ENCODE measurements around the gene MYO7B. TPM values are rescaled to one million over a fixed set of nuclear protein-coding genes. Genes with fewer than 3 reads are reported as not detected.

MYO7B gene
- total and polyA plus RNA-seq, 9 of the 15 experiments (the other 6 are each of a cell fraction or from before 2014, with no cell fraction given) = 0.08 TPM; not detected in 8

- Histone ChIP-seq H3K9ac (ENCODE audit: insufficient read depth in 1 of 2, low read depth in 2 of 2, low read length in 2 of 2) (no peak overlapping the region), H3K36me3 (ENCODE audit: control insufficient read depth, insufficient read depth, low read length) (peaks cover 72% of the 10 kb centered on the region), H3K27ac (ENCODE audit: extremely low read depth, low read depth, low read length) (no peak overlapping the region), H3K79me2 (ENCODE audit: control insufficient read depth, insufficient read depth, low read length) (peaks cover 98% of the 10 kb centered on the region), H4K20me1 (replicated peaks; ENCODE audit: control insufficient read depth, insufficient read depth, low read length) (peaks cover 14% of the 10 kb centered on the region; the same call in 1 of the 2 replicates), H3K4me1 (replicated peaks in 1 of 2; ENCODE audit: control insufficient read depth in 2 of 2, insufficient read depth in 2 of 2, low read length in 2 of 2) (peaks cover 6 to 19% of the 10 kb centered on the region in 2 experiments; a peak in 3 of 5 replicates), H2AFZ (ENCODE audit: low read depth, low read length) (no peak overlapping the region), H3K9me1 (ENCODE audit: control insufficient read depth, insufficient read depth, low read length) (peaks cover 4% of the 10 kb centered on the region), H3K4me2 (ENCODE audit: insufficient read depth, low read length) (no peak overlapping the region), H3K9me3 (replicated peaks; ENCODE audit: control insufficient read depth, insufficient read depth, low read depth, low read length) (no peaks in the 10 kb centered on the region), H3K27me3 (ENCODE audit: control insufficient read depth in 2 of 2, insufficient read depth in 2 of 2, low read length in 2 of 2) (no peaks in the 10 kb centered on the region), H3K4me3 (no peak overlapping the region)
- ChIA-PET CTCF (ENCODE audit: low intra/inter-chr PET ratio) (no interaction called here), POLR2A (interaction anchor here (0.9 to 5.7 kb wide), 2 partner anchors 15 to 29 kb away, joined by 3 to 30 read pairs; partner anchors contain the start of gene IWS1)
- no TSS peak for BruUV-seq (replicated peaks)
- DNase-seq (ENCODE audit: extremely low read depth in 1 of 4, low spot score in 3 of 4) (no peak), ATAC-seq (no peak), FAIRE-seq (no peak)
- TF ChIP-seq ARID2 (IDR thresholded peaks at IDR 0.05) (no peak), RBBP5 (IDR thresholded peaks at IDR 0.05; ENCODE audit: borderline replicate concordance, insufficient read depth, low read length, poor library complexity, severe bottlenecking) (no peak), ZBED1 (IDR thresholded peaks at IDR 0.05) (no peak), SP2 (IDR thresholded peaks at IDR 0.05; ENCODE audit: extremely low read depth, low read depth, low read length, poor library complexity, severe bottlenecking) (no peak), ERF (CRISPR knock-in tag; IDR thresholded peaks at IDR 0.05) (no peak), ZBTB33 (CRISPR knock-in tag; IDR thresholded peaks at IDR 0.05) (no peak)
- TF ChIP-seq, protein P1, sequence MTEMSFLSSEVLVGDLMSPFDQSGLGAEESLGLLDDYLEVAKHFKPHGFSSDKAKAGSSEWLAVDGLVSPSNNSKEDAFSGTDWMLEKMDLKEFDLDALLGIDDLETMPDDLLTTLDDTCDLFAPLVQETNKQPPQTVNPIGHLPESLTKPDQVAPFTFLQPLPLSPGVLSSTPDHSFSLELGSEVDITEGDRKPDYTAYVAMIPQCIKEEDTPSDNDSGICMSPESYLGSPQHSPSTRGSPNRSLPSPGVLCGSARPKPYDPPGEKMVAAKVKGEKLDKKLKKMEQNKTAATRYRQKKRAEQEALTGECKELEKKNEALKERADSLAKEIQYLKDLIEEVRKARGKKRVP (CRISPR knock-in tag; IDR thresholded peaks at IDR 0.05) = no peak
- intact Hi-C loops (cut with micrococcal nuclease) = no loop called here
- WGBS (ENCODE audit: insufficient coverage, low coverage, missing lambda C conversion rate) = 83% methylated on average over 6 of the region's 6 CpGs
- in situ Hi-C loops (cut with MboI) = no loop called here
Observed at GRCh38 chr2:127511090-127511695, 24.3 kb upstream of the MYO7B start.

All from K562 (cell line).